Measurements from ENCODE around the gene SLC25A25. TPM values are rescaled to one million over a fixed set of nuclear protein-coding genes. Genes with fewer than 3 reads are reported as not detected.

Gene SLC25A25
- total RNA-seq, 3 donors from 2014 or later (not counting 1 experiment from before 2014, with no cell fraction given): 16.8 to 19.1 (median 18.9) TPM

DNA sequence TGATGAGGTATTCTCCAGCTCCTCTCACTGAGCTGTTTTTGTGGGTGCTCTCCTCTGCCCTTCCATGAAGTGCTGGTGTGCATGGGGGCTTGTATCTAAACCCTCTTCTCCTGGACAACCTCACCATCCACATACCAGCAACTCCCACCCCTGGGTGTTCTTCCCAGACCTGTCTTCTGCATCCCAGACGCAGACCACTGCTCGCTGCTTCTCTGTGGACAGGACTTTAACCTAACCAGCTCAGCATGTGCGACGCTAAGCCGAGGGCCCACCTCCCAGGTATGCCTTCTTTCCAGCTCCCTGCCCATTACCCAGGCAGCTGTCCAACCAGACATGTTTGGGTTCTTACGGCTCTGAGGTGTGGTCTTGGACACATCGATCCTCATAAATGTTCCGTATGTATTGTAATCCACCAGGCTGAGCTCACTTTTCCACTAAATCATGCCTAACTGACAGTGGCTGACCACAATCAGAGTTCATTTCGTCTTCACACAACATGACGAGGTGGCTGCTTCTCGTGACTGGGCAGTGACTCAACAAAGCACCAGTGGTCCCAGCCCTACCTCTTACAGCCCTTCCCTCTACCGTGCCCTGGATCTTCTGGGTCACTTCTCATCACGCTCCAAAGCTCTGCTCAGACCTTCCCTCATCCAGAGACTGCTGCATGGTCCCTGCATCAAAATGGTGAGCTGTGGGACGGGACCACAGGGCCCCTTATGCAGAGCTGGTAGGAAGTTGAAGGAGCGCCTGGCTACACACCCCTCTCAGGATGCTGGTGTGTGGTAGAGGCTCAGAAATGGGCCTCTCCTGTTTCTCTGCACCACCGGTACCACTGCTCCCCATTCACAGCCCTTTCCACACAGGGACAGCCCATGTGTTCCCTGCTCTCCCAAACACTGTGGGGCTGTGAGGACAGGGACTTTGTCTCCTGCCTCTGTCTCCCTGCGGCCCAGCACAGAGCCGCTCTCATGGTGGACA, 69.1 kb downstream of the SLC25A25 start:
- WGBS (ENCODE audit: insufficient coverage): 84% methylated on average over 17 of the region's 18 CpGs
- no peak overlapping the region for H3K4me3 ChIP-seq (ENCODE audit: low read length)
- no peak overlapping the region for H3K27ac Mint-ChIP-seq
- no peaks in the 10 kb centered on the region for H3K9me3 ChIP-seq (ENCODE audit: control insufficient read depth, insufficient read depth, low read length)
- no peaks in the 10 kb centered on the region for H3K36me3 Mint-ChIP-seq
- ATAC-seq (no peak), DNase-seq (no peak)
- H3K27me3 Mint-ChIP-seq (ENCODE audit: low read depth in 2 of 2): peaks cover 27 to 28% of the 10 kb centered on the region in 2 donors
- no peaks in the 10 kb centered on the region for H3K27me3 ChIP-seq (ENCODE audit: control insufficient read depth, insufficient read depth, low read length)
- no peak overlapping the region for H3K4me3 Mint-ChIP-seq
- no peaks in the 10 kb centered on the region for H3K36me3 ChIP-seq (ENCODE audit: control insufficient read depth, insufficient read depth, low read length)
- TF ChIP-seq, protein P1, sequence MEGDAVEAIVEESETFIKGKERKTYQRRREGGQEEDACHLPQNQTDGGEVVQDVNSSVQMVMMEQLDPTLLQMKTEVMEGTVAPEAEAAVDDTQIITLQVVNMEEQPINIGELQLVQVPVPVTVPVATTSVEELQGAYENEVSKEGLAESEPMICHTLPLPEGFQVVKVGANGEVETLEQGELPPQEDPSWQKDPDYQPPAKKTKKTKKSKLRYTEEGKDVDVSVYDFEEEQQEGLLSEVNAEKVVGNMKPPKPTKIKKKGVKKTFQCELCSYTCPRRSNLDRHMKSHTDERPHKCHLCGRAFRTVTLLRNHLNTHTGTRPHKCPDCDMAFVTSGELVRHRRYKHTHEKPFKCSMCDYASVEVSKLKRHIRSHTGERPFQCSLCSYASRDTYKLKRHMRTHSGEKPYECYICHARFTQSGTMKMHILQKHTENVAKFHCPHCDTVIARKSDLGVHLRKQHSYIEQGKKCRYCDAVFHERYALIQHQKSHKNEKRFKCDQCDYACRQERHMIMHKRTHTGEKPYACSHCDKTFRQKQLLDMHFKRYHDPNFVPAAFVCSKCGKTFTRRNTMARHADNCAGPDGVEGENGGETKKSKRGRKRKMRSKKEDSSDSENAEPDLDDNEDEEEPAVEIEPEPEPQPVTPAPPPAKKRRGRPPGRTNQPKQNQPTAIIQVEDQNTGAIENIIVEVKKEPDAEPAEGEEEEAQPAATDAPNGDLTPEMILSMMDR (IDR thresholded peaks at IDR 0.05): no peak
- H3K9me3 Mint-ChIP-seq: no peaks in the 10 kb centered on the region
- intact Hi-C loops (cut with micrococcal nuclease): no loop called here
- no peaks in the 10 kb centered on the region for H3K4me1 ChIP-seq (ENCODE audit: control insufficient read depth, insufficient read depth, low read length)
- H3K27ac ChIP-seq (ENCODE audit: low read length): no peak overlapping the region
- H3K4me1 Mint-ChIP-seq: no peaks in the 10 kb centered on the region

DNA sequence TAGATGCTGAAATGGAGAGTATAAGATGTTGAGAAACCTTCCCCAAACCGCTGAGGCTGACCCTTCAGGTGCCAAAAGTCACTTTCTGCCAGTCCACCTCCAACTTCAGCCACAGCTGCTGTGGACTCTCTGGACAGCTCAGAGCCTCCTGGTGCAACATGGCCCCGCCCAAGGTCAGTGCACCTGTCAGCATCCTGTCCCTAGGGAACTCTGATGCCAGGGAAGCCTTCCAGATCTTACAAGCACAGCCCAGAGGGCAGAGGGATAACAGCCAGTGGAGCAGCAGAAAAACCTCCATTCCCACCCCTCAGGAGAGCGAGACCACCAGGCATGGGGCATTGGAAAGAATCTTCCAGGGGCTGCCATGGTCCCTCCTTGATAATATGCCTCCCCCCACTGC, 70.0 kb downstream of the SLC25A25 start:
- H3K4me1 ChIP-seq (ENCODE audit: control insufficient read depth, insufficient read depth, low read length): no peaks in the 10 kb centered on the region
- DNase-seq: no peak
- no peaks in the 10 kb centered on the region for H3K36me3 Mint-ChIP-seq
- WGBS (ENCODE audit: insufficient coverage): 88% methylated on average over 3 of the region's 3 CpGs
- no peak overlapping the region for H3K4me3 Mint-ChIP-seq
- no peak overlapping the region for H3K4me3 ChIP-seq (ENCODE audit: low read length)
- no peaks in the 10 kb centered on the region for H3K27me3 ChIP-seq (ENCODE audit: control insufficient read depth, insufficient read depth, low read length)
- no peaks in the 10 kb centered on the region for H3K36me3 ChIP-seq (ENCODE audit: control insufficient read depth, insufficient read depth, low read length)
- peaks cover 21 to 25% of the 10 kb centered on the region in 2 donors for H3K27me3 Mint-ChIP-seq (ENCODE audit: low read depth in 2 of 2)
- no peak for ATAC-seq
- no peak overlapping the region for H3K27ac Mint-ChIP-seq
- intact Hi-C loops (cut with micrococcal nuclease): no loop called here
- H3K4me1 Mint-ChIP-seq: no peaks in the 10 kb centered on the region
- no peaks in the 10 kb centered on the region for H3K9me3 ChIP-seq (ENCODE audit: control insufficient read depth, insufficient read depth, low read length)
- no peak overlapping the region for H3K27ac ChIP-seq (ENCODE audit: low read length)
- TF ChIP-seq, protein P1 (IDR thresholded peaks at IDR 0.05): no peak
- H3K9me3 Mint-ChIP-seq: no peaks in the 10 kb centered on the region

DNA sequence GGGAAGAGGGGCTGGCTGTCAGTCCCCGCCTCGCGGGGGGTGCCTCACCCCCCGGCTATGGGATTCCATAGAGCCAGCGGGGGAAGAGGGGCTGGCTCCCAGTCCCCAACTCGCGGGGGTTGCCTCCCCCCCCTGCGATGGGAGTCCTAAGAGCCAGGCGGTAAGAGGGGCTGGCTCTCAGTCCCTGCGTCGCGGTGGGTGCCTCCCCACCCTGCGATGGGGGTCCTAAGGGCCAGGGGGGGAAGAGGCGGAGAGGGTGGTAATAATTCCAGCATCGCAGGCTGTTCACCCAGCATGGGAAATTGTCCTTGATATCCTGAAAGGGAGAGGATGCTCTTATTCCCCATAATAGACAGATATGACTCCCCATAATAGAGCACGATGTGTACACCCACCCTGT, 71.6 kb downstream of the SLC25A25 start:
- 92% methylated on average over 4 of the region's 16 CpGs for WGBS (ENCODE audit: insufficient coverage)
- Histone ChIP-seq H3K9me3 (ENCODE audit: control insufficient read depth, insufficient read depth, low read length) (no peaks in the 10 kb centered on the region), H3K27me3 (ENCODE audit: control insufficient read depth, insufficient read depth, low read length) (no peaks in the 10 kb centered on the region), H3K27ac (ENCODE audit: low read length) (no peak overlapping the region), H3K36me3 (ENCODE audit: control insufficient read depth, insufficient read depth, low read length) (no peaks in the 10 kb centered on the region), H3K4me1 (ENCODE audit: control insufficient read depth, insufficient read depth, low read length) (no peaks in the 10 kb centered on the region), H3K4me3 (ENCODE audit: low read length) (no peak overlapping the region)
- Mint-ChIP-seq H3K4me1 (no peaks in the 10 kb centered on the region), H3K27ac (no peak overlapping the region), H3K9me3 (no peaks in the 10 kb centered on the region), H3K27me3 (ENCODE audit: low read depth in 2 of 2) (peaks cover 10 to 12% of the 10 kb centered on the region in 2 donors), H3K36me3 (no peaks in the 10 kb centered on the region), H3K4me3 (no peak overlapping the region)
- TF ChIP-seq, protein P1 (IDR thresholded peaks at IDR 0.05): no peak
- ATAC-seq (no peak), DNase-seq (no peak)
- intact Hi-C loops (cut with micrococcal nuclease): no loop called here
